SU-DHL-6 (cell line): ENCODE measurements around the gene TMEM9.

Experiments
- EZH2phosphoT487 ChIP-seq: fragments of 200-600 bp; sonication (generic), shearing (Covaris generic); conservative IDR thresholded peaks from 2 replicates; pipeline ENCODE4 v1.6.1; 2018; ENCODE audit warnings: mild to moderate bottlenecking, antibody characterized with exemption, low read length, moderate library complexity, mixed read lengths
- TF ChIP-seq, protein P1 (sequence below): fragments of 200-600 bp; sonication (generic); IDR thresholded peaks from one replicate; pipeline ENCODE4 v1.5.1; 2017; ENCODE audit warnings: antibody characterized with exemption, mild to moderate bottlenecking, low read length, moderate library complexity; ENCODE audit not compliant: insufficient read depth, poor library complexity, severe bottlenecking

DNA sequence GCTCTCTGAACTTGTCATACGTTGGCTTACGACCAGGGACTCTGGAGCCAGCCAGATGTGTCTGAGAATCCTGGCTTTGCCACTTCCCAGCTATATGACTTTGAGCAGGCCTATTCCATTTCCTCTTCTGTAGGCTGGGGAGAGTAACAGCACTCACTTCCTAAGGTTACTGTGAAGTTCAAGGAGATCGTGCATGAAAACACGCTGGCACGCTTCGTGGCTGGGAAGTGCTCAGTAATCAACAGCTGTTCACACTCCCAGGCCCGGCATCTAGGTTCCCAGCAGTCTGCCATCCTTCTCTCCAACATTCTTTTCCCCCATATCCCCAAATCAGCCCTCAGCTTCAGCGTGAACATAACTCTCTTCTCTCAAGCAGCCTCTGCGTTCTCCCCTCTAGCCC lies 29.3 kb downstream of the TMEM9 start:
- TF ChIP-seq, protein P1, sequence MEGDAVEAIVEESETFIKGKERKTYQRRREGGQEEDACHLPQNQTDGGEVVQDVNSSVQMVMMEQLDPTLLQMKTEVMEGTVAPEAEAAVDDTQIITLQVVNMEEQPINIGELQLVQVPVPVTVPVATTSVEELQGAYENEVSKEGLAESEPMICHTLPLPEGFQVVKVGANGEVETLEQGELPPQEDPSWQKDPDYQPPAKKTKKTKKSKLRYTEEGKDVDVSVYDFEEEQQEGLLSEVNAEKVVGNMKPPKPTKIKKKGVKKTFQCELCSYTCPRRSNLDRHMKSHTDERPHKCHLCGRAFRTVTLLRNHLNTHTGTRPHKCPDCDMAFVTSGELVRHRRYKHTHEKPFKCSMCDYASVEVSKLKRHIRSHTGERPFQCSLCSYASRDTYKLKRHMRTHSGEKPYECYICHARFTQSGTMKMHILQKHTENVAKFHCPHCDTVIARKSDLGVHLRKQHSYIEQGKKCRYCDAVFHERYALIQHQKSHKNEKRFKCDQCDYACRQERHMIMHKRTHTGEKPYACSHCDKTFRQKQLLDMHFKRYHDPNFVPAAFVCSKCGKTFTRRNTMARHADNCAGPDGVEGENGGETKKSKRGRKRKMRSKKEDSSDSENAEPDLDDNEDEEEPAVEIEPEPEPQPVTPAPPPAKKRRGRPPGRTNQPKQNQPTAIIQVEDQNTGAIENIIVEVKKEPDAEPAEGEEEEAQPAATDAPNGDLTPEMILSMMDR, result no peak
- TF ChIP-seq EZH2phosphoT487, result no peak
